Thymus (tissue), 11 donors: Measurements from ENCODE around the gene ACADM. TPM values are rescaled to one million over a fixed set of nuclear protein-coding genes. Genes with fewer than 3 reads are reported as not detected.

ENCODE experiments used
- DNase-seq, 9 donors: peaks; one replicate each; pipeline ENCODE4 v3.0.0-alpha.2; 2013; ENCODE audit warnings: low spot score in 9 of 9, low read depth in 6 of 9, missing footprints in 1 of 9
- H3K27ac ChIP-seq, 2 donors: one replicate each; pipeline ENCODE4 v1.5.1; 2013; ENCODE audit warnings: control low read depth in 1 of 2, low read depth in 1 of 2, low read length in 1 of 2, mild to moderate bottlenecking in 1 of 2, moderate library complexity in 1 of 2
- H3K27me3 ChIP-seq, 2 donors: one replicate each; pipeline ENCODE4 v1.5.1; 2013; ENCODE audit warnings: low read length in 1 of 2; ENCODE audit not compliant: control insufficient read depth in 2 of 2, insufficient read depth in 1 of 2
- H3K36me3 ChIP-seq, 2 donors: one replicate each; pipeline ENCODE4 v1.5.1; 2013; ENCODE audit warnings: low read length in 1 of 2, mild to moderate bottlenecking in 1 of 2, moderate library complexity in 1 of 2; ENCODE audit not compliant: control insufficient read depth in 2 of 2, insufficient read depth in 2 of 2
- H3K4me1 ChIP-seq, 2 donors: one replicate each; pipeline ENCODE4 v1.5.1; 2013; ENCODE audit warnings: low read length in 2 of 2; ENCODE audit not compliant: control insufficient read depth in 2 of 2, insufficient read depth in 2 of 2
- H3K4me3 ChIP-seq, 2 donors: one replicate each; pipeline ENCODE4 v1.5.1; 2013; ENCODE audit warnings: low read length in 2 of 2, control low read depth in 1 of 2, mild to moderate bottlenecking in 1 of 2
- H3K9me3 ChIP-seq, 2 donors: one replicate each; pipeline ENCODE4 v1.5.1; 2013; ENCODE audit warnings: low read length in 1 of 2, mild to moderate bottlenecking in 1 of 2; ENCODE audit not compliant: control insufficient read depth in 2 of 2, insufficient read depth in 1 of 2
- WGBS: extraction: QIAGEN DNeasy Blood & Tissue Kit; methylation state at CpG from one replicate; pipeline ENCODE4 v1.1.7; 2013; 5-methylcytosine and 5-hydroxymethylcytosine counted together
- polyA plus RNA-seq: library from polyadenylated mRNA; stranded (reverse); fragments of 200-250 nt; gene quantifications from one replicate; pipeline ENCODE4 v1.2.3, GENCODE V29; 2013
- total RNA-seq: library from RNA; stranded (reverse); fragments of 120-200 nt; gene quantifications from one replicate; pipeline ENCODE4 v1.2.4, GENCODE V29; 2013
- donor health status: healthy.

ACADM gene
- total and polyA plus RNA-seq, 2 donors = 29.7 to 76.5 TPM

- Histone ChIP-seq H3K27me3 (no peaks in the 10 kb centered on the region), H3K27ac (no peak overlapping the region), H3K36me3 (peaks cover 0 to 5% of the 10 kb centered on the region in 2 donors), H3K9me3 (no peaks in the 10 kb centered on the region), H3K4me3 (peak overlapping the region; percentile 79 to 92), H3K4me1 (peaks cover 6 to 9% of the 10 kb centered on the region in 2 donors)
- DNase-seq = peak in 1 of 9 donors; percentile 5
- WGBS = 94% methylated on average over 11 of the region's 11 CpGs
These were observed 1.4 kb downstream of the ACADM start for GRCh38 chr1:75725861-75726361.

GRCh38 chr1:75727571-75727970 lies 3.1 kb downstream of the ACADM start:
- Histone ChIP-seq H3K36me3 (peaks cover 0 to 5% of the 10 kb centered on the region in 2 donors), H3K9me3 (no peaks in the 10 kb centered on the region), H3K27ac (no peak overlapping the region), H3K27me3 (no peaks in the 10 kb centered on the region), H3K4me3 (no peak overlapping the region), H3K4me1 (peaks cover 2 to 4% of the 10 kb centered on the region in 2 donors)
- DNase-seq = peak in 1 of 9 donors; percentile 16
- whole genome bisulfite sequencing = 86% methylated on average over 3 of the region's 3 CpGs

GRCh38 chr1:75730432-75730831 lies 5.9 kb downstream of the ACADM start:
- peaks cover 0 to 4% of the 10 kb centered on the region in 2 donors for H3K4me1 ChIP-seq
- no peaks in the 10 kb centered on the region for H3K9me3 ChIP-seq
- no peak overlapping the region for H3K4me3 ChIP-seq
- no peak for DNase-seq
- H3K27ac ChIP-seq = no peak overlapping the region
- H3K36me3 ChIP-seq = peaks cover 10 to 23% of the 10 kb centered on the region in 2 donors
- 48% methylated on average over 2 of the region's 2 CpGs for WGBS
- no peaks in the 10 kb centered on the region for H3K27me3 ChIP-seq

- no peak for DNase-seq
- H3K27me3 ChIP-seq = no peaks in the 10 kb centered on the region
- no peaks in the 10 kb centered on the region for H3K9me3 ChIP-seq
- peaks cover 10 to 29% of the 10 kb centered on the region in 2 donors for H3K36me3 ChIP-seq
- H3K27ac ChIP-seq = no peak overlapping the region
- no peaks in the 10 kb centered on the region for H3K4me1 ChIP-seq
- 99% methylated on average over 4 of the region's 4 CpGs for WGBS
- no peak overlapping the region for H3K4me3 ChIP-seq
These were observed 7.4 kb downstream of the ACADM start for GRCh38 chr1:75731881-75732280.

GRCh38 chr1:75732703-75733102 lies 8.2 kb downstream of the ACADM start:
- Histone ChIP-seq H3K36me3 (peaks cover 10 to 31% of the 10 kb centered on the region in 2 donors), H3K4me3 (no peak overlapping the region), H3K27me3 (no peaks in the 10 kb centered on the region), H3K4me1 (no peaks in the 10 kb centered on the region), H3K9me3 (no peaks in the 10 kb centered on the region), H3K27ac (no peak overlapping the region)
- DNase-seq = no peak
- WGBS = 47% methylated on average over 1 of the region's 1 CpG

- H3K9me3 ChIP-seq = no peaks in the 10 kb centered on the region
- DNase-seq = no peak
- no peak overlapping the region for H3K27ac ChIP-seq
- no peaks in the 10 kb centered on the region for H3K27me3 ChIP-seq
- H3K4me3 ChIP-seq = no peak overlapping the region
- H3K36me3 ChIP-seq = peaks cover 10 to 36% of the 10 kb centered on the region in 2 donors
- 97% methylated on average over 5 of the region's 5 CpGs for WGBS
- no peaks in the 10 kb centered on the region for H3K4me1 ChIP-seq
These were observed 9.2 kb downstream of the ACADM start for GRCh38 chr1:75733661-75734060.

GRCh38 chr1:75736016-75736415 lies 11.5 kb downstream of the ACADM start:
- Histone ChIP-seq H3K4me1 (no peaks in the 10 kb centered on the region), H3K9me3 (no peaks in the 10 kb centered on the region), H3K27ac (no peak overlapping the region), H3K4me3 (no peak overlapping the region), H3K36me3 (peaks cover 14 to 49% of the 10 kb centered on the region in 2 donors), H3K27me3 (no peaks in the 10 kb centered on the region)
- 92% methylated on average over 1 of the region's 1 CpG for WGBS
- no peak for DNase-seq

GRCh38 chr1:75742047-75742625 lies 17.6 kb downstream of the ACADM start:
- 98% methylated on average over 6 of the region's 6 CpGs for WGBS
- H3K4me3 ChIP-seq = no peak overlapping the region
- no peak overlapping the region for H3K27ac ChIP-seq
- no peaks in the 10 kb centered on the region for H3K9me3 ChIP-seq
- H3K36me3 ChIP-seq = peaks cover 25 to 63% of the 10 kb centered on the region in 2 donors
- no peaks in the 10 kb centered on the region for H3K4me1 ChIP-seq
- DNase-seq = no peak
- H3K27me3 ChIP-seq = no peaks in the 10 kb centered on the region

- H3K4me1 ChIP-seq = no peaks in the 10 kb centered on the region
These were observed 20.8 kb downstream of the ACADM start for GRCh38 chr1:75745276-75745675.

More at GRCh38 chr1:75745276-75745675, 20.8 kb downstream of the ACADM start:
- no peak overlapping the region for H3K27ac ChIP-seq
- no peaks in the 10 kb centered on the region for H3K9me3 ChIP-seq
- no peak overlapping the region for H3K4me3 ChIP-seq
- DNase-seq = peak in 1 of 9 donors; percentile 31
- 75% methylated on average over 4 of the region's 4 CpGs for WGBS
- H3K36me3 ChIP-seq = peaks cover 22 to 48% of the 10 kb centered on the region in 2 donors
- no peaks in the 10 kb centered on the region for H3K27me3 ChIP-seq
